ENCODE measurements around the gene GPSM1.

Gene GPSM1

GRCh38 chr9:136310273-136311030, 16.9 kb upstream of the GPSM1 start:
- no peak for DNase-seq (ENCODE audit: insufficient read length, low spot score)
- FAIRE-seq, result no peak
- TF ChIP-seq CTCF (IDR thresholded peaks at IDR 0.05; ENCODE audit: insufficient read depth, missing control alignments), result no peak

- no peak for TF ChIP-seq CTCF (IDR thresholded peaks at IDR 0.05; ENCODE audit: insufficient read depth, missing control alignments)
- FAIRE-seq (no peak), DNase-seq (ENCODE audit: insufficient read length, low spot score) (no peak)
These were observed 16.0 kb upstream of the GPSM1 start for GRCh38 chr9:136311051-136312008.

GRCh38 chr9:136312009-136312375, 15.3 kb upstream of the GPSM1 start:
- no peak for FAIRE-seq

GRCh38 chr9:136312436-136312835, 14.9 kb upstream of the GPSM1 start:
- DNase-seq (ENCODE audit: insufficient read length, low spot score) (peak; percentile 88), FAIRE-seq (no peak)
- TF ChIP-seq CTCF (IDR thresholded peaks at IDR 0.05; ENCODE audit: insufficient read depth, missing control alignments), result peak; percentile 53

More at GRCh38 chr9:136312009-136312375, 15.3 kb upstream of the GPSM1 start:
- no peak for DNase-seq (ENCODE audit: insufficient read length, low spot score)
- TF ChIP-seq CTCF (IDR thresholded peaks at IDR 0.05; ENCODE audit: insufficient read depth, missing control alignments), result no peak

GRCh38 chr9:136313111-136314055, 14.0 kb upstream of the GPSM1 start:
- TF ChIP-seq CTCF (IDR thresholded peaks at IDR 0.05; ENCODE audit: insufficient read depth, missing control alignments), result no peak
- DNase-seq (ENCODE audit: insufficient read length, low spot score) (no peak), FAIRE-seq (no peak)

GRCh38 chr9:136314056-136314416, 13.3 kb upstream of the GPSM1 start:
- FAIRE-seq, result no peak

More at GRCh38 chr9:136314056-136314416, 13.3 kb upstream of the GPSM1 start:
- no peak for TF ChIP-seq CTCF (IDR thresholded peaks at IDR 0.05; ENCODE audit: insufficient read depth, missing control alignments)
- no peak for DNase-seq (ENCODE audit: insufficient read length, low spot score)
